ENCODE measurements around the gene ZBTB46. TPM values are rescaled to one million over a fixed set of nuclear protein-coding genes. Genes with fewer than 3 reads are reported as not detected.

The ZBTB46 gene
- total RNA-seq, 1 experiment from 2014 or later, result 13.5 TPM

- no peak overlapping the region for H3K4me3 ChIP-seq (ENCODE audit: insufficient read depth, low read depth, low read length)
- DNase-seq, result peak; percentile 60
- no peaks in the 10 kb centered on the region; the same call in 1 of the 2 replicates for H3K27me3 ChIP-seq (ENCODE audit: control insufficient read depth, insufficient read depth, low read length)
- peaks cover 1% of the 10 kb centered on the region; the same call in 1 of the 2 replicates for H3K36me3 ChIP-seq (replicated peaks; ENCODE audit: control insufficient read depth, insufficient read depth, low read length)
Measured at GRCh38 chr20:63693733-63694583, 137.1 kb downstream of the ZBTB46 start.

Other genes with a start within 250 kb of the ZBTB46 start
- gene GMEB2, start 204.2 kb downstream of the ZBTB46 start, total RNA-seq (2014; rRNA removed; shearing (Covaris generic)), result 17.0 and 21.4 TPM in 2 replicates
- gene STMN3, start 177.8 kb downstream of the ZBTB46 start, total RNA-seq (2014; rRNA removed; shearing (Covaris generic)), result 24.9 and 32.7 TPM in 2 replicates
- gene RTEL1, start 173.0 kb downstream of the ZBTB46 start, total RNA-seq (2014; rRNA removed; shearing (Covaris generic)), result 15.1 and 22.4 TPM in 2 replicates
- gene TNFRSF6B, start 134.6 kb downstream of the ZBTB46 start, total RNA-seq (2014; rRNA removed; shearing (Covaris generic)), result not detected in 2 replicates
- gene ARFRP1, start 123.3 kb downstream of the ZBTB46 start, total RNA-seq (2014; rRNA removed; shearing (Covaris generic)), result 24.2 and 26.2 TPM in 2 replicates
- gene ZGPAT, start 123.2 kb downstream of the ZBTB46 start, total RNA-seq (2014; rRNA removed; shearing (Covaris generic)), result 32.6 and 52.0 TPM in 2 replicates
- gene LIME1, start 94.6 kb downstream of the ZBTB46 start, total RNA-seq (2014; rRNA removed; shearing (Covaris generic)), result 7.7 and 10.5 TPM in 2 replicates
- 38.3 and 62.2 TPM in 2 replicates for gene SLC2A4RG, start 91.5 kb downstream of the ZBTB46 start, total RNA-seq (2014; rRNA removed; shearing (Covaris generic))
- not detected in 2 replicates for gene ABHD16B, start 30.2 kb upstream of the ZBTB46 start, total RNA-seq (2014; rRNA removed; shearing (Covaris generic))
- gene TPD52L2, start 34.0 kb upstream of the ZBTB46 start, total RNA-seq (2014; rRNA removed; shearing (Covaris generic)), result 76.0 and 79.3 TPM in 2 replicates
- gene DNAJC5, start 63.9 kb upstream of the ZBTB46 start, total RNA-seq (2014; rRNA removed; shearing (Covaris generic)), result 29.2 and 30.8 TPM in 2 replicates
- gene UCKL1, start 125.2 kb upstream of the ZBTB46 start, total RNA-seq (2014; rRNA removed; shearing (Covaris generic)), result 21.8 and 26.6 TPM in 2 replicates
- 13.3 and 15.5 TPM in 2 replicates for gene ZNF512B, start 138.7 kb upstream of the ZBTB46 start, total RNA-seq (2014; rRNA removed; shearing (Covaris generic))
- 3.8 and 5.7 TPM in 2 replicates for gene SAMD10, start 148.4 kb upstream of the ZBTB46 start, total RNA-seq (2014; rRNA removed; shearing (Covaris generic))
- gene PRPF6, start 149.9 kb upstream of the ZBTB46 start, total RNA-seq (2014; rRNA removed; shearing (Covaris generic)), result 70.8 and 75.3 TPM in 2 replicates
- gene C20orf204, start 204.9 kb upstream of the ZBTB46 start, total RNA-seq (2014; rRNA removed; shearing (Covaris generic)), result 1.1 and 1.6 TPM in 2 replicates
- gene SOX18, start 218.4 kb upstream of the ZBTB46 start, total RNA-seq (2014; rRNA removed; shearing (Covaris generic)), result 0.52 and 1.2 TPM in 2 replicates
- 27.3 and 29.4 TPM in 2 replicates for gene TCEA2, start 231.9 kb upstream of the ZBTB46 start, total RNA-seq (2014; rRNA removed; shearing (Covaris generic))
- 24.3 and 27.0 TPM in 2 replicates for gene RGS19, start 248.3 kb upstream of the ZBTB46 start, total RNA-seq (2014; rRNA removed; shearing (Covaris generic))
- 2.4 and 4.4 TPM in 2 replicates for gene OPRL1, start 248.8 kb upstream of the ZBTB46 start, total RNA-seq (2014; rRNA removed; shearing (Covaris generic))